Ishikawa (cell line): ENCODE data around the gene KIAA1614.

ENCODE experiments used
- CEBPB ChIP-seq: IDR thresholded peaks from 2 replicates; pipeline ENCODE4 v1.6.1; 2012
- CREB1 ChIP-seq: IDR thresholded peaks from 2 replicates; pipeline ENCODE4 v1.6.1; 2012; ENCODE audit warnings: low read depth
- EGR1 ChIP-seq: IDR thresholded peaks from 2 replicates; pipeline ENCODE4 v1.6.1; 2012
- EP300 ChIP-seq: IDR thresholded peaks from 2 replicates; pipeline ENCODE4 v1.6.1; 2012; ENCODE audit warnings: borderline replicate concordance
- FOXM1 ChIP-seq: IDR thresholded peaks from 2 replicates; pipeline ENCODE4 v1.6.1; 2012; ENCODE audit warnings: low read depth, borderline replicate concordance
- NFIC ChIP-seq: IDR thresholded peaks from 2 replicates; pipeline ENCODE4 v1.6.1; 2012
- RAD21 ChIP-seq: IDR thresholded peaks from 2 replicates; pipeline ENCODE4 v1.6.1; 2012; ENCODE audit warnings: low read depth
- REST ChIP-seq: IDR thresholded peaks from 2 replicates; pipeline ENCODE4 v1.6.1; 2012; ENCODE audit warnings: low read depth, mild to moderate bottlenecking
- TAF1 ChIP-seq: IDR thresholded peaks from 2 replicates; pipeline ENCODE4 v1.6.1; 2012; ENCODE audit warnings: low read depth, mild to moderate bottlenecking
- TCF12 ChIP-seq: IDR thresholded peaks from 2 replicates; pipeline ENCODE4 v1.6.1; 2012; ENCODE audit warnings: low read depth
- USF1 ChIP-seq: IDR thresholded peaks from 2 replicates; pipeline ENCODE4 v1.6.1; 2012
- YY1 ChIP-seq: IDR thresholded peaks from 2 replicates; pipeline ENCODE4 v1.6.1; 2012; ENCODE audit warnings: low read depth
- TF ChIP-seq, protein P1 (sequence below): IDR thresholded peaks from 2 replicates; pipeline ENCODE4 v1.6.1; 2012

DNA sequence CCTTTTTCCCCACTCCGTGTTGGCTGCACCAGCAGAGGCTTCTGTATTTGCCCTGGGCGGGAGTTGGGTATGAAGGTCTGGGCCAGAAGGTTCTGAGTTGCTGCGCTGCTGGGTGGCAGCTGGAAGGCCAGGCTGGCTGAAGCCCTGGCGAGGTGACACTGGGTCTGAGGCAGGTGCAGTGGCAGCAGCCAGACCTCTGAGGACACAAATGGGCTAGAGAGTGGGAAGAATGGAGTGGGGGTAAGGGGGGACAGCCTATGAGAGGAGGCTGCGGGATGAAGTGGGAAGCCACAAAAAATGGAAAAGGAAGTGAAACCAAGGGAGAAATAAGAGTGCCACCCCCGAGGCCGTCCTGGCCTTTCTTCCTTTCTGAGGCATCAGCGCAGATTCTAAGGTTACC is 56.7 kb downstream of the KIAA1614 start:
- TF ChIP-seq TAF1 (no peak), FOXM1 (no peak), NFIC (no peak), CEBPB (no peak), RAD21 (no peak), EGR1 (no peak), REST (no peak), USF1 (no peak), YY1 (no peak), EP300 (no peak), TCF12 (no peak), CREB1 (no peak)
- TF ChIP-seq, protein P1, sequence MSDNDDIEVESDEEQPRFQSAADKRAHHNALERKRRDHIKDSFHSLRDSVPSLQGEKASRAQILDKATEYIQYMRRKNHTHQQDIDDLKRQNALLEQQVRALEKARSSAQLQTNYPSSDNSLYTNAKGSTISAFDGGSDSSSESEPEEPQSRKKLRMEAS = no peak
